Astrocyte (in vitro differentiated cells and primary cell): ENCODE results near the gene KIF21B. TPM values are rescaled to one million over a fixed set of nuclear protein-coding genes. Genes with fewer than 3 reads are reported as not detected.

Experiments
- DNase-seq: peaks from one replicate; pipeline ENCODE4 v3.0.0-alpha.2; 2010; ENCODE audit warnings: low read depth
- FAIRE-seq: peaks from 2 replicates; lab custom pipeline; 2011; peaks lifted over from hg19 to GRCh38; lab: Jason Lieb, UNC
- H2AFZ ChIP-seq: 2 replicates; pipeline ENCODE4 v1.6.0; 2012; ENCODE audit warnings: low read depth, low read length, inconsistent platforms
- H3K27ac ChIP-seq: 2 replicates; pipeline ENCODE4 v1.5.1; 2011; ENCODE audit warnings: low read depth, low read length, inconsistent platforms
- H3K27me3 ChIP-seq: 2 replicates; pipeline ENCODE4 v1.6.0; 2011; ENCODE audit warnings: low read length, inconsistent platforms; ENCODE audit not compliant: insufficient read depth
- H3K36me3 ChIP-seq: 2 replicates; pipeline ENCODE4 v1.5.1; 2011; ENCODE audit warnings: low read length, inconsistent platforms; ENCODE audit not compliant: insufficient read depth
- H3K4me1 ChIP-seq: 2 replicates; pipeline ENCODE4 v1.5.1; 2011; ENCODE audit warnings: low read length, inconsistent platforms; ENCODE audit not compliant: insufficient read depth
- H3K4me2 ChIP-seq: 2 replicates; pipeline ENCODE4 v1.6.0; 2012; ENCODE audit warnings: low read length, inconsistent platforms
- H3K4me3 ChIP-seq: 2 replicates; pipeline ENCODE4 v1.5.1; 2011; ENCODE audit warnings: low read depth, mild to moderate bottlenecking, low read length, inconsistent platforms; ENCODE audit not compliant: insufficient read depth
- H3K79me2 ChIP-seq: 2 replicates; pipeline ENCODE4 v1.6.0; 2012; ENCODE audit warnings: mild to moderate bottlenecking, low read length, inconsistent platforms; ENCODE audit not compliant: insufficient read depth
- H3K9ac ChIP-seq: 2 replicates; pipeline ENCODE4 v1.6.0; 2012; ENCODE audit warnings: mild to moderate bottlenecking, low read length, inconsistent platforms
- H3K9me3 ChIP-seq: 2 replicates; pipeline ENCODE4 v1.5.1; 2012; ENCODE audit warnings: low read depth, mild to moderate bottlenecking, low read length, inconsistent platforms; ENCODE audit not compliant: insufficient read depth
- H4K20me1 ChIP-seq: 2 replicates; pipeline ENCODE4 v1.6.0; 2012; ENCODE audit warnings: low read length, inconsistent platforms; ENCODE audit not compliant: insufficient read depth
- H3K27ac Mint-ChIP-seq: one replicate; pipeline ENCODE4 v1.8.0; 2021; ENCODE audit warnings: mild to moderate bottlenecking, mixed read lengths; ENCODE audit not compliant: unreplicated experiment
- H3K27me3 Mint-ChIP-seq: one replicate; pipeline ENCODE4 v1.8.0; 2021; ENCODE audit warnings: low read depth, mixed read lengths; ENCODE audit not compliant: unreplicated experiment
- H3K36me3 Mint-ChIP-seq: one replicate; pipeline ENCODE4 v1.8.0; 2021; ENCODE audit warnings: low read depth, mixed read lengths; ENCODE audit not compliant: unreplicated experiment
- H3K4me1 Mint-ChIP-seq: one replicate; pipeline ENCODE4 v1.8.0; 2021; ENCODE audit warnings: low read depth, mixed read lengths; ENCODE audit not compliant: unreplicated experiment
- H3K4me3 Mint-ChIP-seq: one replicate; pipeline ENCODE4 v1.8.0; 2021; ENCODE audit warnings: mild to moderate bottlenecking, moderate library complexity, mixed read lengths; ENCODE audit not compliant: unreplicated experiment
- H3K9me3 Mint-ChIP-seq: one replicate; pipeline ENCODE4 v1.8.0; 2021; ENCODE audit warnings: mild to moderate bottlenecking, mixed read lengths; ENCODE audit not compliant: unreplicated experiment
- EZH2 ChIP-seq: IDR thresholded peaks from 2 replicates; pipeline ENCODE4 v1.6.1; 2012; ENCODE audit warnings: mild to moderate bottlenecking, low read length, inconsistent platforms; ENCODE audit not compliant: insufficient read depth
- total RNA-seq: library from RNA; stranded (reverse); gene quantifications from 2 replicates; pipeline ENCODE4 v1.2.1, GENCODE V29; 2021
- TF ChIP-seq, protein P1 (sequence below): IDR thresholded peaks from 2 replicates; pipeline ENCODE4 v1.5.1; 2011; ENCODE audit warnings: low read depth, mild to moderate bottlenecking, inconsistent platforms, low read length, moderate library complexity; ENCODE audit not compliant: insufficient read depth

KIF21B gene
- total RNA-seq, 1 donor from 2014 or later: 4.7 TPM

DNA sequence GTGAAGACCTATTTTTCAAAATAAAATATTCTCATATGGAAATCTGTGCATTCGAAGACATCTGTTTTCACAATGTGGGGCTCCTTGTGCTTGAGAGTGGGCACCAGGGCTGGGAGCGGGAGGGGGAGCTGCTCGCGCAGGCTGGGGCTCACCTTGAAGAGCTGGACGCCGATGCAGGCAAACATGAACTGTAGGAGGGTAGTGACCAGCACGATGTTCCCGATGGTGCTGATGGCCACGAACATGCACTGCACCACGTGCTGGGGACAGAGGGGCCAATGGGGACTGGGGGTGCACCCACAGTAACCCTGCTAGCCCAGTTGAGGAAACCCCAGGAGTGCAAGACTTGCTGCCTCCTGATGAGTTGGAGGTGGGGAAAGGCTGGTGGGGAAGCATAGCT, 42.2 kb upstream of the KIF21B start:
- no peak overlapping the region for H3K4me3 Mint-ChIP-seq
- Histone ChIP-seq H3K4me1 (no peaks in the 10 kb centered on the region), H3K4me3 (no peak overlapping the region), H3K9me3 (no peaks in the 10 kb centered on the region), H4K20me1 (no peaks in the 10 kb centered on the region), H3K4me2 (no peak overlapping the region), H3K27me3 (peaks cover 26% of the 10 kb centered on the region), H3K27ac (no peak overlapping the region), H3K36me3 (no peaks in the 10 kb centered on the region), H2AFZ (no peak overlapping the region), H3K79me2 (no peaks in the 10 kb centered on the region), H3K9ac (no peak overlapping the region)
- no peaks in the 10 kb centered on the region for H3K36me3 Mint-ChIP-seq
- H3K27me3 Mint-ChIP-seq: peaks cover 50% of the 10 kb centered on the region
- no peak for FAIRE-seq
- H3K27ac Mint-ChIP-seq: no peak overlapping the region
- H3K4me1 Mint-ChIP-seq: no peaks in the 10 kb centered on the region
- TF ChIP-seq EZH2: no peak
- TF ChIP-seq, protein P1, sequence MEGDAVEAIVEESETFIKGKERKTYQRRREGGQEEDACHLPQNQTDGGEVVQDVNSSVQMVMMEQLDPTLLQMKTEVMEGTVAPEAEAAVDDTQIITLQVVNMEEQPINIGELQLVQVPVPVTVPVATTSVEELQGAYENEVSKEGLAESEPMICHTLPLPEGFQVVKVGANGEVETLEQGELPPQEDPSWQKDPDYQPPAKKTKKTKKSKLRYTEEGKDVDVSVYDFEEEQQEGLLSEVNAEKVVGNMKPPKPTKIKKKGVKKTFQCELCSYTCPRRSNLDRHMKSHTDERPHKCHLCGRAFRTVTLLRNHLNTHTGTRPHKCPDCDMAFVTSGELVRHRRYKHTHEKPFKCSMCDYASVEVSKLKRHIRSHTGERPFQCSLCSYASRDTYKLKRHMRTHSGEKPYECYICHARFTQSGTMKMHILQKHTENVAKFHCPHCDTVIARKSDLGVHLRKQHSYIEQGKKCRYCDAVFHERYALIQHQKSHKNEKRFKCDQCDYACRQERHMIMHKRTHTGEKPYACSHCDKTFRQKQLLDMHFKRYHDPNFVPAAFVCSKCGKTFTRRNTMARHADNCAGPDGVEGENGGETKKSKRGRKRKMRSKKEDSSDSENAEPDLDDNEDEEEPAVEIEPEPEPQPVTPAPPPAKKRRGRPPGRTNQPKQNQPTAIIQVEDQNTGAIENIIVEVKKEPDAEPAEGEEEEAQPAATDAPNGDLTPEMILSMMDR: no peak
- DNase-seq: no peak
- H3K9me3 Mint-ChIP-seq: no peaks in the 10 kb centered on the region

DNA sequence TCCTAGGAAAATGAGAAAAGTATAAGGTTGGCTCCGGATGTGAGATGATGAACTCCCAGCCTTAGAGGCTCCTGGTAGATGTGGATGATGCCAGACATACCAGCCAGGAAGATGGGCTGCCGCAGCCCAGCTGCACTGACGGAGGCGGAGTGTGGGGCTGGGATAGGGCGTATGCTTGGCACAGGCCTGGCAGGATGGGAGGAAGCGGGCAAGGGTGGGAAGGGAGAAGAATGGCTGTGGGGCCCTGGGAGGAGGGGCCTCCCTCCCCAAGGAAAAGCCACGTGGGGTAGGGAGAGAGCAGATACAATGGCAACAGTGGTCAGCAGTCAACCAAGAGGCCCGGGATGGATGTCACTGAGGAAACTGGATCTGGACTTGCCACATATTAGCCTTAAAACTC, 41.3 kb upstream of the KIF21B start:
- no peaks in the 10 kb centered on the region for H4K20me1 ChIP-seq
- Mint-ChIP-seq H3K36me3 (no peaks in the 10 kb centered on the region), H3K27me3 (peaks cover 53% of the 10 kb centered on the region), H3K9me3 (no peaks in the 10 kb centered on the region), H3K4me1 (no peaks in the 10 kb centered on the region), H3K4me3 (no peak overlapping the region), H3K27ac (no peak overlapping the region)
- H3K4me1 ChIP-seq: no peaks in the 10 kb centered on the region
- no peak overlapping the region for H3K9ac ChIP-seq
- no peaks in the 10 kb centered on the region for H3K36me3 ChIP-seq
- FAIRE-seq: no peak
- no peak overlapping the region for H3K27ac ChIP-seq
- H2AFZ ChIP-seq: no peak overlapping the region
- H3K9me3 ChIP-seq: no peaks in the 10 kb centered on the region
- H3K27me3 ChIP-seq: peaks cover 23% of the 10 kb centered on the region
- H3K4me3 ChIP-seq: no peak overlapping the region
- no peaks in the 10 kb centered on the region for H3K79me2 ChIP-seq
- TF ChIP-seq, protein P1: no peak
- no peak for TF ChIP-seq EZH2
- H3K4me2 ChIP-seq: no peak overlapping the region
- no peak for DNase-seq

DNA sequence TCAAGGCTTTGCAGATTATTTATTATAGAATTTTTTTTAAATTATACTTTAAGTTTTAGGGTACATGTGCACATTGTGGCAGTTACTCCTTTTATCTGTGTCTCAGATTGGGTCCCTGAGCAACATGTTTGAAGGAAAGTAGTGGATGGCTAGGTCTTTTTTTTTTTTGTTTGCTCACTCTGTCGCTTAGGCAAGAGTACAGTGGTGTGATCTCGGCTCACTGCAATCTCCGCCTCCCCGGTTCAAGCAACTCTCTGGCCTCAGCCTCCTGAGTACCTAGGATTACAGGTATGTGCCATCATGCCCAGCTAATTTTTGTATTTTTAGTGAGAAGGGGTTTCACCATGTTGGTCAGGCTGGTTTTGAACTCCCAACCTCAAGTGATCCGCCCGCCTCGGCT, 39.6 kb upstream of the KIF21B start:
- Mint-ChIP-seq H3K36me3 (no peaks in the 10 kb centered on the region), H3K27me3 (peaks cover 58% of the 10 kb centered on the region), H3K27ac (no peak overlapping the region), H3K4me1 (no peaks in the 10 kb centered on the region), H3K9me3 (no peaks in the 10 kb centered on the region), H3K4me3 (no peak overlapping the region)
- Histone ChIP-seq H3K9ac (no peak overlapping the region), H3K4me3 (no peak overlapping the region), H3K9me3 (no peaks in the 10 kb centered on the region), H4K20me1 (no peaks in the 10 kb centered on the region), H3K79me2 (no peaks in the 10 kb centered on the region), H2AFZ (no peak overlapping the region), H3K4me2 (no peak overlapping the region), H3K27ac (no peak overlapping the region), H3K36me3 (no peaks in the 10 kb centered on the region), H3K4me1 (no peaks in the 10 kb centered on the region), H3K27me3 (peaks cover 28% of the 10 kb centered on the region)
- DNase-seq: no peak
- FAIRE-seq: no peak
- no peak for TF ChIP-seq EZH2
- TF ChIP-seq, protein P1: no peak
